Right atrium auricular region (tissue), 2 donors: ENCODE data around the gene LTBP2. TPM values are rescaled to one million over a fixed set of nuclear protein-coding genes. Genes with fewer than 3 reads are reported as not detected.

Experiments
- DNase-seq: peaks from one replicate; pipeline ENCODE4 v3.0.0-alpha.2; 2019; ENCODE audit warnings: low spot score
- H3K27ac ChIP-seq, 2 donors: fragments of 200-600 bp; sonication (generic); 1 replicate in 1 of 2; 2 replicates in 1 of 2; pipeline ENCODE4 v1.5.1; 2016 to 2019
- H3K27me3 ChIP-seq, 2 donors: fragments of 200-600 bp; sonication (generic); one replicate each; pipeline versions ENCODE4 v1.5.1 to v1.6.0; 2017 to 2019
- H3K36me3 ChIP-seq: fragments of 200-600 bp; sonication (generic); one replicate; pipeline ENCODE4 v1.5.1; 2016
- H3K4me1 ChIP-seq, 2 donors: fragments of 200-600 bp; sonication (generic); one replicate each; pipeline versions ENCODE4 v1.5.1 to v1.6.0; 2017 to 2019
- H3K4me3 ChIP-seq, 2 donors: fragments of 200-600 bp; sonication (generic); 1 replicate in 1 of 2; 2 replicates in 1 of 2; pipeline ENCODE4 v1.5.1; 2017 to 2019; ENCODE audit warnings: mild to moderate bottlenecking in 1 of 2, moderate library complexity in 1 of 2
- H3K9me3 ChIP-seq, 2 donors: fragments of 200-600 bp; sonication (generic); one replicate each; pipeline ENCODE4 v1.5.1; 2019
- CTCF ChIP-seq, 2 donors: fragments of 200-600 bp; sonication (generic); IDR thresholded peaks; one replicate each; pipeline ENCODE4 v1.5.1; 2019; ENCODE audit warnings: antibody characterized with exemption in 2 of 2
- total RNA-seq, 2 donors: library from RNA; depleted of rRNA; stranded (reverse); fragments of >200 nt; gene quantifications; one replicate each; pipeline ENCODE4 v1.1.0, GENCODE V29; 2016

Gene LTBP2
- total RNA-seq, 2 donors from 2014 or later = 32.1 to 102 TPM

- peaks cover 0 to 9% of the 10 kb centered on the region in 2 donors for H3K4me1 ChIP-seq
- peaks cover 47% of the 10 kb centered on the region for H3K36me3 ChIP-seq
- no peaks in the 10 kb centered on the region for H3K9me3 ChIP-seq
- TF ChIP-seq CTCF (IDR thresholded peaks at IDR 0.05) = no peak
- no peaks in the 10 kb centered on the region for H3K27me3 ChIP-seq
- DNase-seq = no peak
- H3K4me3 ChIP-seq = no peak overlapping the region
- H3K27ac ChIP-seq = no peak overlapping the region
Observed at GRCh38 chr14:74483321-74483720, 128.7 kb downstream of the LTBP2 start.

DNA sequence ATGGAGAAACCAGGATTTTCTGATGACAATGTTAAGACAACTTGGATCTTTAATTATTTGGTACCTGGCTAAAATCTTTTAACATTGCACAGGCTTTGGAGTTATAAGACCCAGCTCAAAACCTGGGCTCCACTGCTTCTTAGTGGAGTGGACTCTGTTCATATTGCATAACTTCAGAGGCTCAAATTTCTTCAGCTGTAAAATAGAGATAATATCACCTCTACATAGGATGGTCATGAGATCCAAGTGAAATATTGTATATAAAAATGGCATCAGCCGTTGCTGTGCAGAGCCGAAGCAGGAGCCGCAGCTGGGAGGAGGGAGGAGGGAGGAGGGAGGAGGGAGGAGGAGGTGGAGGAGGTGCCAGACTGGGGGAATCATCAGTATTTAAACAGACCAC, 129.5 kb downstream of the LTBP2 start:
- DNase-seq = no peak

GRCh38 chr14:74480046-74480445, 132.0 kb downstream of the LTBP2 start:
- no peak for TF ChIP-seq CTCF (IDR thresholded peaks at IDR 0.05)
- Histone ChIP-seq H3K4me1 (peaks cover 0 to 8% of the 10 kb centered on the region in 2 donors), H3K27ac (no peak overlapping the region), H3K36me3 (peaks cover 47% of the 10 kb centered on the region), H3K4me3 (no peak overlapping the region), H3K27me3 (no peaks in the 10 kb centered on the region), H3K9me3 (no peaks in the 10 kb centered on the region)
- DNase-seq = no peak

More for the DNA sequence above, 129.5 kb downstream of the LTBP2 start:
- H3K36me3 ChIP-seq = peaks cover 47% of the 10 kb centered on the region
- no peaks in the 10 kb centered on the region for H3K9me3 ChIP-seq
- no peak overlapping the region for H3K27ac ChIP-seq
- no peak for TF ChIP-seq CTCF (IDR thresholded peaks at IDR 0.05)
- H3K4me3 ChIP-seq = no peak overlapping the region
- H3K27me3 ChIP-seq = no peaks in the 10 kb centered on the region
- H3K4me1 ChIP-seq = peaks cover 0 to 8% of the 10 kb centered on the region in 2 donors

DNA sequence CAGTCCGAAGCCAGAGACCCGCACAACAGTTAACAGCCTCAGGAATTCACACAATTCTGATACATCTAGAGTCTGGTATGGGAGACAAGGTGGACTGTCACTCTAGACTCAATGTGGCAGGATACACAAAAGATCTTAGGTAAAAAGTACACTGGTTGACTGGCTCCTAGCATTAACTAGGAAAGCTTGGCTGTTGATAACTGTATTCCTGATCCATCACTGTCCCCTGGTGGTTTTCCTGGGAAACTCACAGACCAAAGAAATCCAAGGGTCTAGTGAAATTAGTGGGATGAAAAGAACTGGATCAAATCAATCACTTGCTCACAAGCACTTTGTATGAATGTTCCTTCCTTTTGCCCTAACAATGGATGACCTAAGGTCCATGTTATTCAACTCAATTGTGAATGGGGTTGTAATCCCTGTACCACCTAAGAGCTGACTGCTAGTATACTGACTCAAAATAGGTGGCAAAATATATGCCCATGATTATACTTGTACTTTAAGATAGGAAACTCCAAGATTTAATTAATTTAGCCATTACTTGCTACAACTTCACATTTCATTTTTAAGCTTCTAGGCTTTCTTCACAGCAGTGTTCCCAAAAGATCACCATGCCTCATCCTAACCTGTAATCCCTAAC, 132.9 kb downstream of the LTBP2 start:
- Histone ChIP-seq H3K27me3 (no peaks in the 10 kb centered on the region), H3K4me3 (no peak overlapping the region), H3K4me1 (peaks cover 0 to 8% of the 10 kb centered on the region in 2 donors), H3K9me3 (no peaks in the 10 kb centered on the region), H3K36me3 (peaks cover 47% of the 10 kb centered on the region), H3K27ac (no peak overlapping the region)
- no peak for DNase-seq
- TF ChIP-seq CTCF (IDR thresholded peaks at IDR 0.05) = peak in 1 of 2 donors; percentile 78

DNA sequence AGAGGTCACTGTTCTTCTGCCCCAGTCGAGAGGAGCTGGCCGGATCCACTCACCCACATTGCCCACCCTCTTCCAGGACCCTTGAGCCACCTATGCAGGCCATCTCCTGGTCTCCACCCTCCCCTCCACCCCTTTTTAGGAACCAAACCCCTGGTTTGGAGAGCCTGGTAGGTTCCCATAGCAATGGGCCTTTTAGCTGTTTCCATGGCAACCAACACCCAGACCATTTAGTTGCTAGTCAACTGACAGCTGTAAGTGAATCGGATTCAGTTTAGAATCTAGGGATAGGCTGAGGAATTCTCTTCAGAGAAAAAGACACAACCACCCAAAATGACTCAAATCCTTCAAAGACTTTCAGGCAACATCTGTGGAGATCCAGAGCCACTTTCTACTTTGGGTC, 135.4 kb downstream of the LTBP2 start:
- no peak for DNase-seq
- no peaks in the 10 kb centered on the region for H3K27me3 ChIP-seq
- no peak overlapping the region for H3K27ac ChIP-seq
- H3K9me3 ChIP-seq = no peaks in the 10 kb centered on the region
- no peak overlapping the region for H3K4me3 ChIP-seq
- H3K4me1 ChIP-seq = peaks cover 0 to 8% of the 10 kb centered on the region in 2 donors
- TF ChIP-seq CTCF (IDR thresholded peaks at IDR 0.05) = no peak
- H3K36me3 ChIP-seq = peaks cover 43% of the 10 kb centered on the region

DNA sequence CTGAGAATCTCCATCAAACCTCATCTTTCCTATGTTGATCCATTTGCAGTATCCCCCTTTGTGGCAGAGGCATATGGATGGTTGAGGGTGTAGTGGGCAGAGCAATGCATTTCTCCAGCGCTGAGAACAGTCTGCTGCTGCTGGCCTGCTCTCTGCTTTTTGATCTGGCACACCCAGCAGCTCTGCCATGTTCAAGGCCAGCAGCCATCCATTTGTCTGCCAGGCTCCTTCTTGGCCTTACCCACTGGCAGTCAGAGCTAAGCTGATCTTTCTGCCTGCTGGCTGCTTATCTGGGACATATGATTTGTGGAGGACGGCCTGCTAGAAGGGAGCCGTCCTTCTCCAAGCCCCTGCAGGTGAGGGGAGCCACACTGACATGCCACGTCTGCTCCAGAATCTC, 135.9 kb downstream of the LTBP2 start:
- Histone ChIP-seq H3K36me3 (peaks cover 40% of the 10 kb centered on the region), H3K27ac (no peak overlapping the region)
- DNase-seq = no peak

More for the DNA sequence above, 135.9 kb downstream of the LTBP2 start:
- Histone ChIP-seq H3K4me1 (peaks cover 0 to 8% of the 10 kb centered on the region in 2 donors), H3K4me3 (no peak overlapping the region), H3K27me3 (no peaks in the 10 kb centered on the region), H3K9me3 (no peaks in the 10 kb centered on the region)
- no peak for TF ChIP-seq CTCF (IDR thresholded peaks at IDR 0.05)
